ENCODE results near the gene FAM114A1.
A peak's percentile ranks its signal among the peaks of the same experiment; 100 is the strongest.
"Not testable (repeated sequence)": the region's sequence is repeated elsewhere in the genome, so short reads cannot be mapped to it uniquely, and the experiment has no call there.

Gene FAM114A1

DNA sequence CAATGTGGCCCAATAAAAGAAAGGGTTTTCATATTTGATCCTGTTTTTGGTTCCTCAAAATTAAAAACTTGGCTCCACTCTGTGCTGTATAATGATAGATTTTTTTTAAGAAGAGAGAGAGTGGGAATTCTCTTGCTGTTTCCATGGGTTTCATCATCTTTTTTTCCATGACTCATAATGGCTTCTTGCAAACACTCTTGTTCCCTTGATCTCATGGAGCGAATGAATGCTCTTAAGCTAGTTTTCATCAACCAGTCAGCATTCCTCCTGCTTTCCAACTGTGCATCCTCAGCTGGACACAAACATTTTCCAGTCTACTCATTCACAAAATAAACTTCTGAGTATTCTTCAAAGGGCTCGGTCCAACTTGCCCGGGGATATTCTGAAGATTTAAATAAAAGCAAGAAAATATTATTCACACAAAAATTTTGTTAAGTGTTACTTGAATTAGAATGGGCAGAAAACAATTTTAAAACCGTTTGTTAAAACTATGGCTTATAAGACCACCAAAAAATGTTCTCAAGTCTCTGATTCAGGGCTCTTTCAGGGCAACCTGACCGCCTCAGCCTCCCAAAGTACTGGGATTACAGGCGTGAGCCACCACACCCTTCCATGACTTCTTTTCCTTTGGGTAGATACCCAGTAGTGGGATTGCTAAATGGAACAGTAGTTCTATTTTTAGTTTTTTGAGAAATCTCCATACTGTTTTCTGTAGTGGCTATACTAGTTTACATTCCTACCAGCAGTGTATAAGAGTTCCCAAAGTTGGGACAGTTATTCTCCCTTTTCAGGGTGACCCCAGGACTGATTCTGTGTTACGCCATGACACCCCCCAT is 99.9 kb downstream of the FAM114A1 start:
- no peak for DNase-seq (ENCODE audit: low spot score)

DNA sequence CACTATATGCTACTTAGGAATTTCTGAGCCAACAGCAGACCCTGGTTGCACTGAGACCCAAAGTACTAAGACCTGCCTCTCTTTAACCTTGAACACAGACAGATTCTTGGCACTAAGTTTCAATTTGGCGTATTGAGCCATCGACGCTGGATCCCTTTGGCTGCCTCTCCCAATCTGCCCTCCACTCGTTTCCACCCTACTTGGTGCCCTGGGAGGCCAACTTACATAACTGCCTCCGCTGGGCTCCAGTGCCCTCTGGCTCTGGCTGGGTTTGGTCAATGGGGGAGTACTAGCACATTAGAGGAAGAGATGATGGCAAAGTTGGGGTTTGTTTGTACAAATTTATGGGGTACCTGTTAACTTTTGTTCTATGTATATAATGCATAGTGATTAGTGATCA is 101.1 kb downstream of the FAM114A1 start:
- DNase-seq (ENCODE audit: low spot score), result no peak

DNA sequence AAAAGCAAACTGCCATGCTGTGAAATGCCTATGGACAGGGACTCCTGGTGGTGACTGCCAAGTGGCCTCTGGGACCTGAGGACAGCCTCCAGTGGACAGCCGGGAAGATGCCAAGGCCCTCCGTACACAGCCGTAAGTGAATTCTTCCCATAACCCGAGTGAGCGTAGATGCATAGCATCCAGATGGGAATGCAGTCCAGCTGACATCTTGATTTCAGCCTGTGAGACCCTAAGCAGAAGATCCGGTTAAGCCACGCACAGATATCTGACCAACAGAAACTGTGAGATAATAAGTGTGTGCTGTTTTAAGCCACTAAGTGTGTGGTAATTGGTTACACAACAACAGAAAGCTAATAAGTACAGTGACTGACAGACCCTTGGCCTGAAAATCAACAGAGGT is 108.7 kb downstream of the FAM114A1 start:
- no peak for DNase-seq (ENCODE audit: low spot score)

DNA sequence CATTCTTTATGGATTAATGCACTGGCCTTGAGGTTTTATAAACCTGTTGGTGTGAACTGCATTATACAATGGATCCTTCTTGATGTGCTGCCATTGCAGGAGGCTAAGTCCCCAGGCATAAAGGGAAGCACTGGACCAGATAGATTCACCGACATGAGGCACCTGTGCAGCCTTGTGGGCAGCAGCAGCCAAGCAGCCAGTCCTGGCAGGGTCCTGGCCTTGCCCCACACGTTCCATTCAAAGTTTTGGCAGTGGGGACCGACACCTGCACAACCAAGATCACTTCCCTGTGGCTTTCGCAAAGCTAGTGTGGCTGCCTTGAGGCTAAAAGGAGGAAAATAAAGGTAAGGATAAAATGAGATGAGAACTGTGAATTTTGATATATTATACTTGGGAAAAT is 111.5 kb downstream of the FAM114A1 start:
- DNase-seq (ENCODE audit: low spot score), result no peak

DNA sequence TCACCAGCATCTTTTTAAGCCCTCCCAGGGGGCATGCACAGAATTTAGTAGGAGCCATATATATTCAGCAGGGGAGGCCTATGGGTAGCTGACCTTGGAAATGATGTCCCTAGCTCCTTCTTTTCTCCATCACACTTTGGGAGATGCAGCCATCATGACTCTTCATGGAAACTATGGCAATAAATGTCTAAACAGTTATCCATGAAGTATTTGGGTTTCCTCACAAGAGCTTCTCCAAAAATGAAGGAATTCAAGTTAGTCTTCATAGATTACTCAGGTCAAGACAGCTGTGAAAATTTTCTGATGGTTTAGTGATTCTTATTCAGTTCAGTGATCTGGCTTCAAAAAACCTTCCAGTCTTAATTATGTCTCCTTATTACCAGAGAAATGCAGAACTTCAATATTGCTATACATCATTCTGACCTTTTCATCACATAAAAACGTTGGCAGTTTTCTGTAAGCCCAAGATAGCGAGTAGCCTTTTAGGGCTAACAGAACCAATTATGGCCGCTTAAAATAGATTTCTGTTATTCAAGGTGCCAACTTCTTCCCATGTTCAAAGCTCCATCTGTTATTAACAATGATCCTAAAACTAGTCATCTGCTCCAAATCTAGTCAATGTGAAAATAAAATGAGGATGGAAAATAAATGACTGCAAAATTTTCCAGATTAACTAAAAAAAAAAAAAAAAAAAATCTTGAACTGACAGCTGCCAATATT is 112.1 kb downstream of the FAM114A1 start:
- no peak for DNase-seq (ENCODE audit: low spot score)

DNA sequence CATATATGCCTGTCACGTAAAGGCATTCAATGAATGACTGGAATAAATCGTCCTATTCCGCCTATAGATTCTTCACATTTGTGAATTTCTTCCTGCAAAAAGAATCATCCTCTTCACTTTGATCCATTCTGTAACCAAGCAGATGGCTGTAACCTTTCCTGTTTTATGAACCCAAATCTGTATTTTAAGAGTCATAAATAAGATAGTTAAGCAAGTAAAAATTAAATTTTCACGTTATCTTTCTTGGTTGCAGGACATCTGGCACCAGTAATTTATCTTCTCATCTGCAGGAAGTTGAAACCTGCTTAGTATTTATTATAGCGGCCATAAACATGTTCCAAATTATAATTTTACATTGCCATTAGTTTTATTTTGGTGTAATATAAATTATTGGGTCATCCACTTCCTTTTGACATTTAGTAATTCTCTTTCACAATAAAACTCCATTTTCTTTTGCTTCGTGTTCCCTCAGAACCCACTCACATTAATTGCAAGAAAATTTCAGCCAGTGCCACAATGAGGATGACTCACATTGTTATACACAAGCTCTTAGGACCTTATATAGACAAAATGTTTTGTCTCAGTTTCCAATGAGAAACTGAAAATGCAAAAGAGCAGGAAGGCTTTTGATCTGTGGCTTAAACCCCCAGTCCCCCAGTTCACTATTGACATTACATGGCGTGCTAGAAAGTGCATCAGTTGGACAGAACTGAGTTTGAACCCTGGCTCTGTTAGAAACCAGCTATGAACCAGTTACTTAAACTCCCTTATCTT is 113.5 kb downstream of the FAM114A1 start:
- no peak for DNase-seq (ENCODE audit: low spot score)

DNA sequence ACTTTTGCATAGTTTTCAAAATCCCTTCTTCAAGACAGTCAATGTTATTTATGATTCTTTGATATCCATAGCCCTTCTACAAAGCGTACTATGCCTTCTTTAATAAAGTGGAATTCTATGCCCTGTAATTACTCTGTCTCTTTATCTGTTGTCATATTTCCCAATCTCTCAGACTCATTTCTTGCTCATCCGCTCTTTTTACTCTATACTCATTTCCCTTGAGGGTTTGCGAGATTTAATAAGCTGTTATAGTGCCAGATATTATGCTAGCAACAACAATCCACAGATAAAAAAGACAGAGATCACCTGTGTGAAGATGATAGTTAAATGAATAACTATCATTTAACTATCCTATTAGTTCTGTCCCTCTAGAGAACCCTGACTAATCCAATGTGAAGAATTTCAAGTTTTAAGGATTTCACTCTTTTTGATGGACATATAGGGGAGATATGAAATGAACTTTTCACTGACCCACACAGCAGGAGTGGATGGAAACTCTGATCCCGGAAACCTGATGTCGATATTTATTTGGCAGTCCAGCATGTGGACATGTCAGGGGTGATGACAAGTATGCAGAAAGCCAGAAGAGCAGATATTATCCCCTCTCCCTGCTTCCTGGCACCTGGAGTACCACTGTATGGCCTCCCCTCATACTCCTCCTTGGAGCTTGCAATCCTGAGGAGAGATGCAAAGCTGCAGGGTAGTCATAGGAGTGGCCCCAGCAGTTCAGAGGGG is 114.9 kb downstream of the FAM114A1 start:
- no peak for DNase-seq (ENCODE audit: low spot score)

DNA sequence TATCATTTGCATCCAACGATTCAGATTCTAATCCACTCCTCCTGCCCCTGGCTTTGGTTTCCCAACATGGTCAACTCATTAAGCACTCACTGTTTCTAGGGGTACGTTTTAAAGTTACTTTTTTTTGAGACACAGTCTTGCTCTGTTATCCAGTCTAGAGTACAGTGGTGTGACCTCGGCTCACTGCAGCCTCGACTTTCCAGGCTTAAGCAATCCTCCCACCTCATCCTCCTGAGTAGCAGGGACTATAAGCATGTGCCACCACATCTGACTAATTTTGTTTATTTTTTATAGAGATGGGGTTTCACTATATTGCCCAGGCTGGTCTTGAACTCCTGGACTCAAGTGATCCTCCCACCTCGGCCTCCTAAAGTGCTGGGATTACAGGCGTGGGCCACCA is 115.7 kb downstream of the FAM114A1 start:
- DNase-seq (ENCODE audit: low spot score), result no peak

DNA sequence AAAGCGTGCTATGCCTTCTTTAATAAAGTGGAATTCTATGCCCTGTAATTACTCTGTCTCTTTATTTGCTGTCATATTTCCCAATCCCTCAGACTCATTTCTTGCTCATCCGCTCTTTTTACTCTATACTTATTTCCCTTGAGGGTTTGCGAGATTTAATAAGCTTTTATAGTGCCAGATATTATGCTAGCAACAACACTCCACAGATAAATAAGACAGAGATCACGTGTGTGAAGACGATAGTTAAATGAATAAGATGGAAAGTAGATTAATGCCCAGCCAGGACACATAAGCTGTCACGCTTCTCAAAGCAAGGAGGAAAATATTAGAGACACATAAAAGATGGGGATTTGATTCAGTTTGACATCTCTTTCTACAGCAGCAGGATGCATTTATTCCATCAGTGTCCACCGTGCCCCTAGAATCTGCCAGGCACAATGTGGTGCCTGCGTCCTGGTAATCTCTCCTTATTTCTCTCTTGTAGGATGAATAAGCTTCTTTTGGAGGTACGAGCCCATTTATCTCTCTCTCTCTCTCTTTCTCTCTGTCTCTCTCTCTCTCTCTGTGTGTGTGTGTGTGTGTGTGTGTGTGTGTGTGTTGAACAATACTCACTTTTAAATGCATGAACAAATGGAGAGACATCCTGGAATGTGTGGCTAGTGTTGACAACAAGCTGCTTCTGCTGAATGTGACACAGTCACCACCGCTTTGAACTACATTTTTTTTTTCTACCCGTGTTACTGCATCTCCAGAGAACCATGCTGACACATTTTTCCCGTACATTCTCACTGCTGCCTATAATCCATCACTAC is 116.4 kb downstream of the FAM114A1 start:
- no peak for DNase-seq (ENCODE audit: low spot score)

DNA sequence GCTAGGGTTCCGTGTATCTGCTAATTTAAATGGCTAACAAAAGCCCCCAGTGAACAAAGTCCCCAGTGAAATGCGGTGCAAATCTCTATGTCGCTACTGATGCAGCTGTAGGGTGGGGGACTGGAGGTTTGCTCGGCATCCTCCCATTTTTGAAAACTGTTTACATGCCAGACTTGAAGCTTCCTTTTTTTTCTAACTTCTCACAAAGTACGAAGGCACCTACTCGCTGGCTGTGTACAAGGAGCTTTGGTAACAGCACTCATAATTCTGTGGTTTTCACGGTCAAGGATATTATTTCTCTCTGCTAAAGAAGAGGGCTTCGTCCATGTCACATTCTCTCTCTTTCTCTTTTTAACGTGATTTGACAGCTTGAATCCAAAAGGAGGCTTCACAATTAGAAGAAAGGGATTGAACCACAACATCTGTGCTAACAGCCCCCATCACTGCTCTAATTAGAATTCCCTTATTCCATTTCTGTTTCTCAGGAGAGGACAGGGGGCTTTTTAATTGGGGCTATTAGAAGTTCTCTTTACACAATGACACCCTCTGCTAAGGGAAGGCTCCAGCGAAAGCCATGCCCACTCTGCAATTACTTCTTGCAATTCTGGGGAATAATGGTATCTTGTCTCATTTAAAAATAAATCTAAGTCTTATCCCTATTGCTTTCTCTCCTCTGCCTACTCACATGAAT is 117.9 kb downstream of the FAM114A1 start:
- no peak for DNase-seq (ENCODE audit: low spot score)

DNA sequence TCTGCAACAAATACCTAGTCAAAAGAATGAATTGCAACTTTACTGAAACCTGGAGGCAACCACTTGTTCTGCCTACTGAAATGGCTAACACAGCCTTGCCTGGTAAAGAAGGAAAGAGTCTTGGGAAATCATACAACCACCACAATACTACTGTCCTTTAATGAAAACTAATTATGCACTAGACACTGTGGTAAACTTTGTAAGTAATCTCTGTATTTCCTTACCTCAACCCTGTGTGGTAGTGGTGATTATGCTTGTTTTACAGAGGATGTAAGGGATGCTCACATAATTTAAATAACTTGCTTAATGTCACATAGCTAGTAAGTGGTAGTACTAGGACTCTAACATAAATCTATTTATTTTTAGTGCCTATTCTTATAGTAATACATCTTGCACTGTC is 119.9 kb downstream of the FAM114A1 start:
- DNase-seq (ENCODE audit: low spot score), result no peak

DNA sequence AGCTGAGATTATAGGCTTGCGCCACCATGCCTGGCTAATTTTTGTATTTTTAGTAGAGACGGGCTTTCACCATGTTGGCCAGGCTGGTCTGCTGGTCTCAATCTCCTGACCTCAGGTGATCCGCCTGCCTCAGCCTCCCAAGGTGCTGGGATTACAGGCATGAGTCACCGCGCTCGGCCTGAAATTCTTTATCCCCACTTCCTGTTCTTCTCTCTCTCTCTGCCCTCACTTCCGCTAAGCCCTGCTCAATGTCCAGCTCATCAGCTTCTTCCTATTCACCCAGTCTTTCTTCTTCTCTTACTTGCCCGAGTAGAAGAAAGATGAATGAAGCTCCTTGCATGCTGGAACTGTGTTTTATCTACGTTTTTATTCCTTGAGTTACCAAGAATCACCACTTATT is 120.7 kb downstream of the FAM114A1 start:
- not testable (repeated sequence) for DNase-seq (ENCODE audit: low spot score)

DNA sequence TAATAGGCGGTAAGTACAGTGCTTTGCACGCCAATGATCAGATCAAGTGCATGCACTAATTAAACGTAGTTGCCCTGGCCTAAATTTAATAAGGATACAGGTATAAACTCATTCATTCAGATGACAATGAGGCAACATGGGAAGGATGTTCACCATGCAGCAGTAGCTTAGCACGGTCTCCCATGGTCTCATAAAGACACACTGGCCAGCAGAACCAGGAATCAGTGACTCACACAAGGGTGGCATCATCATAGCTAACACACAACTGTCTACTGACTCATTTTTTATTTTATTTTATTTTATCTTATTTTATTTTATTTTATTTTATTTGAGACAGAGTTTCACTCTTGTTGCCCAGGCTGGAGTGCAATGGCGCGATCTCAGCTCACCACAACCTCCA is 121.9 kb downstream of the FAM114A1 start:
- DNase-seq (ENCODE audit: low spot score), result no peak

DNA sequence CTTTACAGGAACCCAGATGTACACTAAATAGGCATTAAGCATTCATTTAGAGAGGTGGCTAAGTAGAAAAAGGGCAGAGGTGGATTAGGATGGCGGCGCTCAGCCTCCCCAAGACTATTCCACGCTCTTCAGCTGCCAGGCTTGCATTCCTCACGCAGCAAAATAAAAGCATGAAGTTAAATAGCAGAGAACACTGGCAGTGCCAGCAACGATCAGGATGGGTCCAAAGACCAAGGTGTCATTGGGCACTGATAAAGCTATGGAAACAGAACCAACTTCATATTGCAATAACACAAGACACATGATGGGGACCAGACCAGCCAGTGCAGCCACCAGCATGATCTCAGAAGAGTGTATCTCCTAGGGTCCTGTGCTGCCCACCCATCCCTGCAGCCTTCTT is 122.6 kb downstream of the FAM114A1 start:
- DNase-seq (ENCODE audit: low spot score), result no peak

DNA sequence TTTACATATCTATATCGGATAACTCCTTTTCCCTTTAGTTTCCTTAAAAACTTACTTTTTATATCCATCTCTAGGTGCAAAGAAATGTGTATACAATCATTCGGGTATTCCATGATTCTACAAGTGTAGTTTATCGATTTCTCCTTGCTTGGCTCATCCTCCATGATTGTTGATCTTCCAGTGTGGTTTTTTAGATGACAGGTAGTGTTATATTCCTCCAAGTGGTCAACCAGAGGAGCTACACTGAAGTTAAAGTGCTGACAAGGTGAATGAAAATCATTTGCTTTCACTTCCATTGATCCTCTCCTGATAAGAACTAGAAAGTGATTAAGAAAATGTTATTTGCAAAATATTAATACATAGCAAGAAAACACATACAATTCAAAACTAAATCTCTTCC is 126.1 kb downstream of the FAM114A1 start:
- peak; percentile 45 for DNase-seq (ENCODE audit: low spot score)

DNA sequence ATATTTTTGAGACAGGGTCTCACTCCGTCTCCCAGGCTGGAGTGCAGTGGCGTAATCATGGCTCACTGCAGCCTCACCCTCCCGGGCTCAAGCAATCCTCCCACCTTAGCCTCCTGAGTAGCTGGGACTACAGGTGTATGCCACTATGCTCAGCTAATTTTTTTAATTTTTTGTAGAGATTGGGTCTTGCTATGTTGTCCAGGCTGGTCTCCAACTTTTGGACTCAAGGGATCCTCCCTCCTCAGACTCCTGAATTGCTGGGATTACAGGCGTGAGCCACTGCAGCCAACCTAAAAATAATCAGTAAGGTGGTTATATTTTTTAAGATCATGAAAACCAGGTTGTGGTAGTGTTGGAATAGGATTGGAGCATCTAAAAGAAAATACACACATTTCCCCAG is 126.5 kb downstream of the FAM114A1 start:
- DNase-seq (ENCODE audit: low spot score), result no peak
